ENCODE data around the gene PCNX2. TPM values are rescaled to one million over a fixed set of nuclear protein-coding genes. Genes with fewer than 3 reads are reported as not detected.

Gene PCNX2
- total RNA-seq, 1 experiment from 2014 or later: 15.3 TPM

- TF ChIP-seq CTCF (IDR thresholded peaks at IDR 0.05 in 2 of 3, conservative IDR thresholded peaks at IDR 0.05 in 1 of 3; ENCODE audit: borderline replicate concordance in 1 of 3, insufficient read depth in 1 of 3, low read depth in 2 of 3, low read length in 2 of 3) (no peak), RAD21 (IDR thresholded peaks at IDR 0.05; ENCODE audit: low read depth) (no peak), ZBTB33 (IDR thresholded peaks at IDR 0.05; ENCODE audit: extremely low read depth, insufficient replicate concordance, low read length) (no peak), CEBPB (IDR thresholded peaks at IDR 0.05; ENCODE audit: low read depth) (no peak)
Observed at GRCh38 chr1:232993555-232993954, 302.0 kb downstream of the PCNX2 start (continued).

- H3K27me3 ChIP-seq (ENCODE audit: insufficient read depth, low read length): no peaks in the 10 kb centered on the region
- no TSS peak for BruUV-seq (replicated peaks)
- no peaks in the 10 kb centered on the region for H3K79me2 ChIP-seq (ENCODE audit: insufficient read depth, low read length)
- ATAC-seq (no peak), DNase-seq (ENCODE audit: low read depth, low spot score) (no peak)
- peaks cover 4 to 5% of the 10 kb centered on the region in 2 experiments; a peak in 2 of 4 replicates for H3K9me3 ChIP-seq (ENCODE audit: control insufficient read depth in 1 of 2, insufficient read depth in 1 of 2, low read depth in 1 of 2, low read length in 2 of 2)
- ChIA-PET CTCF (no interaction called here), POLR2A (no interaction called here), RAD21 (ENCODE audit: low non-redundant PET in 1 of 2, low total read pairs in 2 of 2, uncharacterized antibody in 2 of 2, unreplicated experiment in 2 of 2) (no interaction called here)
- peaks cover 5 to 8% of the 10 kb centered on the region in 2 experiments; a peak in 1 of 4 replicates for H3K4me1 ChIP-seq (ENCODE audit: control insufficient read depth in 1 of 2, insufficient read depth in 2 of 2, low read length in 2 of 2)
- TF ChIP-seq SIN3A (IDR thresholded peaks at IDR 0.05; ENCODE audit: low read depth): no peak
- no peak for TF ChIP-seq CTCF (IDR thresholded peaks at IDR 0.05 in 2 of 3, conservative IDR thresholded peaks at IDR 0.05 in 1 of 3; ENCODE audit: borderline replicate concordance in 1 of 3, insufficient read depth in 1 of 3, low read depth in 2 of 3, low read length in 2 of 3)
- TF ChIP-seq EZH2 (IDR thresholded peaks at IDR 0.05): no peak
- TF ChIP-seq FOSL1 (IDR thresholded peaks at IDR 0.05; ENCODE audit: low read depth): no peak
- no peak for TF ChIP-seq RAD21 (IDR thresholded peaks at IDR 0.05; ENCODE audit: low read depth)
- TF ChIP-seq SRF (IDR thresholded peaks at IDR 0.05; ENCODE audit: low read depth): no peak
- TF ChIP-seq EGR1 (IDR thresholded peaks at IDR 0.05; ENCODE audit: low read depth): no peak
- no peak for TF ChIP-seq MAX (IDR thresholded peaks at IDR 0.05)
- TF ChIP-seq ZFX (IDR thresholded peaks at IDR 0.05): no peak
- H3K4me2 ChIP-seq (ENCODE audit: low read length): no peak overlapping the region
- no peak overlapping the region for H3K9ac ChIP-seq (ENCODE audit: low read length)
- H3K9me2 ChIP-seq (ENCODE audit: insufficient read depth): no peaks in the 10 kb centered on the region
- H3K36me3 ChIP-seq (ENCODE audit: control insufficient read depth in 1 of 2, insufficient read depth in 2 of 2, low read length in 2 of 2): peaks cover 0 to 6% of the 10 kb centered on the region in 2 experiments; a peak in 2 of 4 replicates
- no peak overlapping the region for H3K4me3 ChIP-seq (replicated peaks in 1 of 2; ENCODE audit: low read depth in 1 of 2, low read length in 2 of 2)
- intact Hi-C loops (cut with micrococcal nuclease): no loop called here
- H3K27ac ChIP-seq (ENCODE audit: low read depth, low read length): no peak overlapping the region
- H2AFZ ChIP-seq (ENCODE audit: low read depth, low read length, poor library complexity, severe bottlenecking): no peak overlapping the region
- no peaks in the 10 kb centered on the region for H4K20me1 ChIP-seq (ENCODE audit: insufficient read depth)
Observed at GRCh38 chr1:232992227-232992626, 303.3 kb downstream of the PCNX2 start.

All from HCT116 (cell line).